HG02642 (cell line): ENCODE measurements around the gene UCK1.
A peak's percentile ranks its signal among the peaks of the same experiment; 100 is the strongest.

Experiments
- ATAC-seq: cut with Tn5 transposase; IDR thresholded peaks from one replicate; pipeline ENCODE4 v1.9.1; 2021; ENCODE audit warnings: mild to moderate bottlenecking; ENCODE audit not compliant: unreplicated experiment, poor library complexity

The UCK1 gene

GRCh38 chr9:131530920-131531832 lies at the start of gene UCK1:
Gene UCK1, minus strand, starts transcription at chr9:131531263. Its CDS starts 89 bp downstream, at chr9:131531174.
- ATAC-seq = peak; percentile 92

DNA sequence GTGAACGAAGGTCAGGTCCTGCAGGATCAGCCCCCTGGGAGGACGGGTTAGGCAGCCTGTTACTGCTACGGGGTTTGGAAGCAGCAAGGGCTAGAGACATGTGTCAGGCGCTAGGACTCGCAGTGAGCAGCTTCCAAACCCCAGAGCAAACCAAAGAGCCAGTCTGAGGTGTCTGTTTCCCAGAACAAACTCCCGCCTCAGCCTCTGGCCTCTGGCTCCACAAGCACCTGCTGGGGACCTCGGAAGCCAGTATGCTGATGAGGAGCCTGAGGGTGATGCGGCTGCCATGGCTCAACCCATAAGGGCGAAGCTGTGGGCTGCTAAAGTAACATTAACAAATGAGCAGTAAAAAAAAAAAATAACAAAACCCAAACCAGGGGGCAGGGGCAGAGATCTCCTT lies 49.3 kb upstream of the UCK1 start:
- ATAC-seq = no peak

GRCh38 chr9:131579789-131580211 lies 48.7 kb upstream of the UCK1 start:
- no peak for ATAC-seq

- no peak for ATAC-seq
Measured at GRCh38 chr9:131578731-131579504, 47.9 kb upstream of the UCK1 start.

- no peak for ATAC-seq
Measured at GRCh38 chr9:131578021-131578420, 47.0 kb upstream of the UCK1 start.

GRCh38 chr9:131577005-131578000 lies 46.2 kb upstream of the UCK1 start:
- no peak for ATAC-seq

- ATAC-seq = no peak
Measured at GRCh38 chr9:131575946-131576853, 45.1 kb upstream of the UCK1 start.

- ATAC-seq = no peak
Measured at GRCh38 chr9:131574730-131575640, 43.9 kb upstream of the UCK1 start.

DNA sequence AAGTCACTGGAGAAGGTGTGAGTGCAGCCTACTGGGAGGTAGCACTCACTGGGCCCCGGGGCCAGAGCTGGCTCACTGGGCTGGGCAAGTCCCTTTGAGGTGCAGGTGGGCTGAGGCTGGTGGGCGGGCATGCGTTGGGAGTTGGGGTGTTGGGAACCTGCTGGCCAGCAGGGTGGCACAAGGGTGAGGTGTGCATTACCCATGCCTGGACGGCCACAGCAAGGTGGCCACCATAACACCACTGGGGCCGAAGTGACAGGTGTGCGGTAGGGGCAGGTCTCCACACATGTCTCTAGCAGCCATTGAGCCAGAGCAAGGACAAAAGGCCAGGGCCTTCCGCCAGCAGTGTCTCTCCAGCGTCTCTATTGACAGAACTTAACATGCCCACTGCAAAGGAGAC lies 36.8 kb upstream of the UCK1 start:
- ATAC-seq = no peak

DNA sequence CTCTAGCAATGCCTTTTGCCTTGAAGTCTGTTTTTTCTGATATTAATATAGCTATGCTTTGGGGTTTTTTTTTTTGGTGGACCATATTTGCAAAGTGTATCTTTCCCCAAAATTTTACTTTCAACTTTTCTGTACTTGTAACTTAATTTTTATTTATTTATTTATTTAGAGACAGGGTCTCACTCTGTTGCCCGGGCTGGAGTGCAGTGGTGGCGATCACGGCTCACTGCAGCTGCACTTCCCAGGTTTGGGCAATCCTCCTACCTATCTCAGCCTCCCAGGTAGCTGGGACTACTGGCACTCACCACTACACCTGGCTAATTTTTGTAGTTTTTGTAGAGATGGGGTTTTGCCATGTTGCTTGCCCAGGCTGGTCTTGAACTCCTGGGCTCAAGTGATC lies 35.1 kb upstream of the UCK1 start:
- no peak for ATAC-seq

DNA sequence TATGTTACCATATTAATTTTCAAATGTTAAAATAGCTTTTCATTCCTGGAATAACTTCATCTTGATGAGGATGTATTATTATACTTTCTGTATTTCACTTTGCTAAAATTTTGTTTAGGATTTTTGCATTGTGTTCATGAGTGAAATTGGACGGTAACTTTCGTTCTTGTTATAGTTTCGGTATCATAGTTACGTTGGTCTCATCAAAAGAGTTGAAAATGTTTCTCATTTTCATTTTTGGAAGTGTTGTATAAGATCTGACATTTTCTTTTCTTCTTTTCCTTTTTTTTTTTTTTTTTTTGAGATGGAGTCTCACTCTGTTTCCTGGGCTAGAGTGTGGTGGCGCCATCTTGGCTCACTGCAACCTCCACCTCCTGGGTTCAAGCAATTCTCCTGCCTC lies 34.3 kb upstream of the UCK1 start:
- ATAC-seq = no peak

GRCh38 chr9:131562032-131562959 lies 31.2 kb upstream of the UCK1 start:
- ATAC-seq = no peak

- no peak for ATAC-seq
Measured at GRCh38 chr9:131559421-131560000, 28.4 kb upstream of the UCK1 start.

DNA sequence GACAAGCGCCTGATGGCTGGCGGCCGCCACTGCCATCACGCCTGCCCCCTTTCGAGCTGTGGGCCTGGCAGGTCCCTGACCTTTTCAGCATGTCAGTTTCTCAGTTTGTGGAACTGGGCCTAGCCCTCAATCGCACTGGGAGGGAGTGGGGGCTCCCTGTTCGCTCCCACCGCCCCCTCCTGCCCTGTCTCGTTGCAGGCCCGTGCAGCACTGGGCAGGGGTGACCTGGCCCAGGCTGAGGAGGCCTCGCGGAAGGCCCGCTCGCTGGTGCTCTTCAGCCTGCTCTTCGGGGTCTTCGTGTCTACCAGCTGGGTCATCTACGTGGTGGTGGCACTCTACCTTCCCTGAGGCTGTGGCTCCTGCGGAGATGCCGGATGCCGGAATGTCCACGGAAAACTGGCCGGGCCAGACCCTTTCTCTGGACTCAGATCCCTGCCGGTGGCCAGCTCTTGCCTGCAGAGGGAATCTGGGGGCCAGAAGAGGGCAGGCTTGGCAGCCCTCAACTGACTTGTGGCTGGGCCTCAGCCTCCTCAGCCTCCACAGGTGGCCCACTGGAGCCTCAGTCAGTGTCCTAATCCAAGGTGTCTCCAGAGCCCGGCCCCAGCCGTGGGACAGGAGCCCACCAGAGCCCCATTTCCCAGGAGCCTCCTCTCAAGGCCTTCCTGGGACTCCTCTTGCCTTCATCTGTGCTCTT lies 26.9 kb upstream of the UCK1 start:
- ATAC-seq = no peak

DNA sequence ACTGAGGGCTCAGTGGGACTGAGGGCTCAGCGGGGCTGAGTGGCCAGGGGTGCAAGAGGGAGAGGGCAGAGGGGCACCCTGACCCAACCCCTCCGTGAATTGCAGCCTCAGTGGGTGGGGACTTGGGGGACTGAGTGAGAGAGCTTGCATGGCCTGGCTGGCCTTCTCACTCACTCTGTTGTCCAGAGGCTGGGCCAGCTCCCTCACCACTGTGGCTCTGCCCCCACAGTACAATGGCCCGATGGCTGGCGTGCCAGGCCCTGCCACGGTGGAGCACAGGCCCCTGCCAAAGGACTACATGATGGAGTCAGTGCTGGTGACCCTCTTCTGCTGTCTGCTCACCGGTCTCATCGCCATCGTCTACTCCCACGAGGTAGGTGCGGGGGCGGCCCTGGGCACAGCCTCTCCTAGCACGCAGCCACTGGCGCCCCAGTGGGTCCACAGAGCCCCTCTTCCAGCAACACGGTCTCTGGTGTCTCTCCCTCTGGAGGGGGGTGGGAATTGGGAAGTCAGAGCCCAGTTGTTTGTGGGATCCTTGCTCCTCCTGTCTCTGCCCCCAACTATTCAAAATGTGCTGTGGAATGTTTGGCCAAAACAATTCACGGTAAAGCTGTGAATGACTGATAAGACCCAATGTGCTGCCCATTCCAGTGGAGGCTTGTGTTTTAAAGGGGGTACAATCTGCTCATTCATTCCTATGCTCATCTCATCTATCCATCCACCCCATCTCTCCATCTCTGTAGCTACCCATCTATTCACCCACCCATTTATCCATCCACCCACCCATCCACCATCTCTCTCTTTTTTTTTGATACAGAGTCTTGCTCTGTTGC lies 25.0 kb upstream of the UCK1 start:
- no peak for ATAC-seq
